GM10847 (cell line): ENCODE measurements around the gene RHOG.

Source experiments
- POLR2A ChIP-seq: IDR thresholded peaks from 2 replicates; pipeline ENCODE4 v1.6.1; 2011; ENCODE audit not compliant: insufficient read length; ENCODE audit errors: extremely low read depth

Gene RHOG

GRCh38 chr11:3830730-3831129, 10.0 kb downstream of the RHOG start:
- no peak for TF ChIP-seq POLR2A

GRCh38 chr11:3830088-3830487, 10.7 kb downstream of the RHOG start:
- TF ChIP-seq POLR2A, result no peak

DNA sequence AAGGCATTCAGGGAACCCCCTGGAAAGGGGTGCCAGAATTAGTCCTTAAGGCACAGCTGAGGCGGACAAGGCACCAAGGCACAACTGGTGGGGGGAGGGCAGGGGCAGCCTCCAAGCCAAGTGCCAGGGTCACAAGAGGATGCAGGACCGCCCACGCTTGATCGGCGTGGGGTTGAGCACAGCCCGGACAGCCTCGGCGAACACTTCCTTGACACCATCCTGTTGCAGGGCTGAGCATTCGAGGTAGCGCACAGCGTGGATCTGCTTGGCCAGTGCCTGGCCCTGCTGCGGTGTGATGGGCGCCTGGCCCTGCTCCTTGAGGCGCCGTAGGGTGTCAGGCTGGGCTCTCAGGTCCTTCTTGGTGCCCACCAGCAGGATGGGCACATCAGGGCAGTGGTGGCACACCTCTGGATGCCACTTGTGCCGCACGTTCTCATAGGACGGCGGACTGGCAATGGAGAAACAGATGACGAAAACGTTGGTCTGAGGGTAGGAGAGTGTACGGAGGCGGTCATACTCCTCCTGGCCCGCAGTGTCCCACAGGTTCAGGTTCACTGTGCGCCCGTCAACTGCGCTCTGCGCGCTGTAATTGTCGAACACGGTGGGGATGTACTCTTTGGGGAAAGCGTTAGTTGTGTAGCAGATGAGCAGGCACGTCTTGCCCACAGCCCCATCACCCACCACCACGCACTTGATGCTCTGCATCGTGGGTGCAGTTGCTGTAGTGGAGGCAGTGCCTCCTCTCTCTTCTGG, 13.1 kb downstream of the RHOG start:
- TF ChIP-seq POLR2A, result no peak

DNA sequence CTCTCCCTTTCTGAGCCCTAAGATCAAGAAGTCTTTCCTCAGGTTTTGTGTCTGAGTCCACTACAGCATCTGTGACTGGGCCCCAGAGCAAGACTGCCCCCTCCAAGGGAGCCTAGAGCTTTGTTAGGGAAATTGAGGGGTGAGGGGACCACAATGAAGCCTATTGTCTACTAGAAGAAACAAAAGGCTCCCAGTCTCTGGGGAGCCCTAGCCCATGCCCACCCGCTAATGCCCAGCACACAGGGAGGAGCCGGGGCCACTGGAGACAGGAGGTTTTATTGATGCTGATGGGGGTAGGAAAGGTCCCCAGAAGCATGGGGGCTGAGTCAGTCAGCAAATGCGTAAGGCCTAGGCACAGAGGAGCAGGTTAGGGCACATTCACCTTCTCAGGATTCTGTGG, 14.0 kb downstream of the RHOG start:
- TF ChIP-seq POLR2A, result no peak

DNA sequence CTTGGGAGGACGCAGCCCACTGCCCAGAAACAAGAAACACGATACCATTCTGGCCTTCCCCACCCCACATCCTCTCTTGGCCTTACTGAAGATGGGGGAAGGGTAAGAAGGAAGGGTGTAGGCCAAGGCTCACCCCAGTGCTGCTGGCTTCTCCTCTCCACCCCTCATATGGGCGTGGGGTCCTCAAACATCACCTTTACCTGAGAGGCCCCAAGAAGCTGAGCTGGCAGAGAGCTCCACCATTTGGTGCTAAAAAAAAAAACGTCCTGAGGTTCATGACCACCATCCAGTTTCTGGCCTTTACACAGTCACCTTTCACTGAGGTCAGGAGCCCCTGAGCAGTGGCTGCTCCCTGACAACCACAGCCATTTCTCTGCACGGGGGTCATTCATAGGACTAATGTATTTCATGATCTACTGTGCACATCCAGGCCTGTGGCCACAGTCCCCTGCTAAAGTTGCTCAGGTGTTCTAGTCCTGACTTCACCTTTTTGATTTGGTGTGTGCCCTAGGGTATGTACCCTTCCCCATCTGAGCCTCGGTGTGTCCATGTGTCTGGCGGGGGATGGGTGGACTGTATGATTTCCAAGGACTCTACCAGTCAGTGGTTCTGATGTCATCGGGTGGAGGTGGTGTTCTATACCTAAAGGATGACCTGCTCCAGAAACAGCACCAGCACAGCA, 15.1 kb downstream of the RHOG start:
- TF ChIP-seq POLR2A, result no peak

DNA sequence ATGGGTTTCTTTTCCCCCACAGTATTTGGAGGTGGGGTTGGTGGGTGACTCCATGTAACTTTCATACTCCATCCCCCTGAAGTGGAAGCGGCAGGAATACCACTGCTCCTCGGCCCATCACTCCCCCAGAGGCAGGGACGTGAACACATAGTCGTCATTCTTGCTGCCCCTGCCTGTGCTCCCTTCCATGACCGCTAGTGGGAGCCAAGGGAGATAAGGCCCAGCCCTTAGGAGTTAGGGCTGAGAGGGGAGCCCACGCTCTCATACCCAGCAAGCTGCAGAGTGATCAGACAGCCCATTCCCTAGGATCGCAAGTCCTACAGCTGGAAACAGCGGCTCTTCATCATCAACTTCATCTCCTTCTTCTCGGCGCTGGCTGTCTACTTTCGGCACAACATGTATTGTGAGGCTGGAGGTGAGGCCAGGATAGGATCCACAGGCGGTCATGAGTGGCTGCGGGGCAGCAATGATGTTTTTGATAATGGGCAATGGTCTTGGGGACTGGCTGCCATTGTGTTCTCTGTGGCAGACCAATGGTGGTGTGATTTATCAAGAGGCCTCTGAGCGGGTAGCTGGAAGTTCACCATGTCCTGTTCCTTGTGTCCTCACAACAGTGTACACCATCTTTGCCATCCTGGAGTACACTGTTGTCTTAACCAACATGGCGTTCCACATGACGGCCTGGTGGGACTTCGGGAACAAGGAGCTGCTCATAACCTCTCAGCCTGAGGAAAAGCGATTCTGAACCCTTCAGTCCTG, 15.9 kb downstream of the RHOG start:
- TF ChIP-seq POLR2A, result no peak

DNA sequence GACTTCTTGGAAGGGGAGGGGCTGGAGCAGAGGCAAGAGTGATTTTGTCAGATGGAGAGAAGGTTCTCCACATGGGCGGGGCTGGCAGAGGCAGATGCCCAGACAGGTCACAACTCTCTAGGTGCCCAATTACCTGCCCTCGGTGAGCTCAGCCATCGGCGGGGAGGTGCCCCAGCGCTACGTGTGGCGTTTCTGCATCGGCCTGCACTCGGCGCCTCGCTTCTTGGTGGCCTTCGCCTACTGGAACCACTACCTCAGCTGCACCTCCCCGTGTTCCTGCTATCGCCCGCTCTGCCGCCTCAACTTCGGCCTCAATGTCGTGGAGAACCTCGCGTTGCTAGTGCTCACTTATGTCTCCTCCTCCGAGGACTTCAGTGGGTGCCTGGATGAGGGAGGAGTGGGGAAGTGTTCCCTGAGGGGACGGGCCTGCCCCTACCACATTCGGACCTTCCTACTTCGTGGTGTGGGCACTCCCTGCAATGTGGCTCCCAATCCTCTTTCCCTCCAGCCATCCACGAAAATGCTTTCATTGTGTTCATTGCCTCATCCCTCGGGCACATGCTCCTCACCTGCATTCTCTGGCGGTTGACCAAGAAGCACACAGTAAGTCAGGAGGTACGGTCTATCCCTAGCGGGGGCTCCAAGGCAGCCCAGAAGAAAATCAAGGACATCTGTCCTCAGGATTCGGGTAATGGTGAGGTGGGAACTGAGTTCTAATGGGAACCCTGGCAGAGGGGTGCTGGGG, 16.8 kb downstream of the RHOG start:
- TF ChIP-seq POLR2A, result no peak

DNA sequence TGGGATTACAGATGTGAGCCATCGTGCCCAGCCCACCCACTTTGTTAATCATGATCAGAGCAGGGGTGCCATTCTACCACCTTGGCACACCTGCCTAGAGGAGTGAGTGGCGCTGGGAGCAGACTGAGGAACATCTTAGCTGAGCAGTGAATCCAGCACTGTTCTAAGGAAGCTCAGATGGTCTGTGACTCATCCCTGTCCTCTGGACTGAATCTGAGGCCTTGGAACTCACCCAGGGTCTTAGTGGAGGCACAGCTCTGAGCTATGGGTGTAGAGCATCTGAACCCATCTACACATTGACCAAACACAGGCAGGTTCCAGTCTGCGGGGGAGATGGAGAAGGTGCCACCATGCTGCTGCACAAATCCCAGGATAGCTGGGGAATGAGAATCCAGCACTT, 17.5 kb downstream of the RHOG start:
- no peak for TF ChIP-seq POLR2A

GRCh38 chr11:3822312-3822711, 18.4 kb downstream of the RHOG start:
- TF ChIP-seq POLR2A, result no peak

GRCh38 chr11:3820971-3821370, 19.8 kb downstream of the RHOG start:
- TF ChIP-seq POLR2A, result no peak

- no peak for TF ChIP-seq POLR2A
Measured at GRCh38 chr11:3817181-3817800, 23.5 kb downstream of the RHOG start.

- TF ChIP-seq POLR2A, result no peak
Measured at GRCh38 chr11:3816673-3817072, 24.1 kb downstream of the RHOG start.

DNA sequence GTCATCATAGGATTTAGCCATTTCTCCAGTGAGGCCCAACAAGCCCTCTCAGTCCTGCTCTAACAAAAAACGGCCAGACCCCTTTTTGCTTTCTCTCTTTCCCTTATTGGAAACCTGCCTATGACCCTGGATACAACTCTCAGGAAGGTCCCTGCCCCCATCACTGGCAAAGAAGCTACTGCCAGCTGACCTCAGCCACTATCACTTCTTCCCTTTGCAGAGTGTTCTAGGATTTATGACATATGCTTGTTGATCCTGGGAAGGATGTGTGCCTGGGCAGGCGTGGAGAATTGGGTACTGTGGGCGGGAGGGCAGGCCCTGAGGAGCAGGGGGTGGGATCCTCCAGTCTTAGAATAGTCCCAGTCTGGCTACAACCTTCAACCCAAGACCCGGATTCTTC, 24.9 kb downstream of the RHOG start:
- no peak for TF ChIP-seq POLR2A

DNA sequence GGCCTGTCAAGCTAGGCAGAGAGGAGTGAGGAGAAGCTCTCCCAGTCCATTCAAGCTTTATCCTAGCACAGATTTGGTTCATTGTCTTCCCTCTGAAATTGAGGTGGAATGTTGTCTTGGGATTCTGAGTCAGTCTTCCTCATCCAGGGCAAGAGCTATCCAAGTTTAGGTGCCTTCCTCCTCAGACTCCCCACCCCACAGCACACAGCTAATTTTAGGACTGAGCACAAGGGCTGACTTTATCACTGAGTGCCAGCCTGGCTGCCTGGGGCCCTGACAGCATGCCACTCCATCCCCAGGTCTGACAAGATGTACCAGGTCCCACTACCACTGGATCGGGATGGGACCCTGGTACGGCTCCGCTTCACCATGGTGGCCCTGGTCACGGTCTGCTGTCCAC, 29.8 kb downstream of the RHOG start:
- no peak for TF ChIP-seq POLR2A

GRCh38 chr11:3810446-3810845, 30.3 kb downstream of the RHOG start:
- no peak for TF ChIP-seq POLR2A

GRCh38 chr11:3809624-3809928, 31.2 kb downstream of the RHOG start:
- TF ChIP-seq POLR2A, result no peak
